H1 (cell line): ENCODE results near the gene JAM2. TPM values are rescaled to one million over a fixed set of nuclear protein-coding genes. Genes with fewer than 3 reads are reported as not detected.

ENCODE experiments used
- CTCF ChIA-PET: fragments of 300-600 bp; sonication (Branson Sonifier 250); formaldehyde crosslinking; loops from one replicate; lab custom pipeline; 2021; ENCODE audit not compliant: partially characterized antibody; lab: Charles Lee
- POLR2A ChIA-PET: fragments of 300-600 bp; sonication (Branson Sonifier 250); formaldehyde crosslinking; loops from one replicate; lab custom pipeline; 2021; ENCODE audit warnings: inconsistent platforms; ENCODE audit not compliant: partially characterized antibody; lab: Charles Lee
- DNase-seq, 2 experiments: peaks; one replicate each; pipeline versions ENCODE4 v3.0.0 to v3.0.0-alpha.2; 2010 to 2022; ENCODE audit warnings: low spot score in 2 of 2, low read depth in 1 of 2, mixed read lengths in 1 of 2
- FAIRE-seq: peaks from 2 replicates; lab custom pipeline; 2011; peaks lifted over from hg19 to GRCh38; lab: Jason Lieb, UNC
- H2AFZ ChIP-seq: 2 replicates; pipeline ENCODE4 v1.8.1; 2012; ENCODE audit warnings: low read length, inconsistent platforms
- H2AK5ac ChIP-seq: 2 replicates; pipeline ENCODE4 v1.6.1; 2013; ENCODE audit warnings: low read depth, low read length
- H2BK120ac ChIP-seq: replicated peaks from 2 replicates; pipeline ENCODE3; 2013; ENCODE audit warnings: low read depth, low read length, inconsistent platforms
- H2BK12ac ChIP-seq: 2 replicates; pipeline ENCODE4 v1.6.1; 2013; ENCODE audit warnings: low read depth, low read length
- H2BK15ac ChIP-seq: 2 replicates; pipeline ENCODE4 v1.6.1; 2013; ENCODE audit warnings: low read length
- H2BK20ac ChIP-seq: 2 replicates; pipeline ENCODE4 v1.6.1; 2013; ENCODE audit warnings: low read length
- H2BK5ac ChIP-seq: 2 replicates; pipeline ENCODE4 v1.6.1; 2013; ENCODE audit warnings: low read depth, low read length
- H3K14ac ChIP-seq: 2 replicates; pipeline ENCODE4 v1.6.1; 2013; ENCODE audit warnings: inconsistent platforms; ENCODE audit not compliant: insufficient read length
- H3K18ac ChIP-seq: 2 replicates; pipeline ENCODE4 v1.6.1; 2013; ENCODE audit warnings: low read length; ENCODE audit errors: extremely low read depth
- H3K23ac ChIP-seq: 2 replicates; pipeline ENCODE4 v1.6.1; 2013; ENCODE audit warnings: inconsistent platforms; ENCODE audit not compliant: insufficient read length
- H3K23me2 ChIP-seq: 2 replicates; pipeline ENCODE4 v1.6.1; 2013; ENCODE audit warnings: low read depth, low read length
- H3K27ac ChIP-seq: 2 replicates; pipeline ENCODE4 v1.6.1; 2011; ENCODE audit warnings: low read depth, low read length, inconsistent platforms
- H3K27me3 ChIP-seq, 4 experiments: replicated peaks in 1 of 4; 1 replicate in 1 of 4; 2 replicates in 3 of 4; pipeline versions ENCODE4 v1.6.1 to v1.8.1; 2011 to 2013; ENCODE audit warnings: low read length in 3 of 4, mild to moderate bottlenecking in 3 of 4, inconsistent platforms in 2 of 4, mixed read lengths in 2 of 4, moderate library complexity in 1 of 4; ENCODE audit not compliant: control insufficient read depth in 3 of 4, insufficient read depth in 3 of 4; ENCODE audit errors: extremely low read depth in 1 of 4
- H3K36me3 ChIP-seq, 4 experiments: 2 replicates each; pipeline versions ENCODE4 v1.6.1 to v1.8.1; 2011 to 2013; ENCODE audit warnings: mild to moderate bottlenecking in 4 of 4, low read length in 3 of 4, moderate library complexity in 2 of 4, control low read depth in 1 of 4, inconsistent platforms in 1 of 4; ENCODE audit not compliant: insufficient read depth in 4 of 4, control insufficient read depth in 2 of 4
- H3K4ac ChIP-seq: replicated peaks from 2 replicates; pipeline ENCODE3; 2013; ENCODE audit warnings: low read length, low read depth, mixed read lengths, inconsistent platforms; ENCODE audit not compliant: insufficient read length
- H3K4me1 ChIP-seq, 4 experiments: replicated peaks in 1 of 4; 1 replicate in 1 of 4; 2 replicates in 3 of 4; pipeline versions ENCODE4 v1.6.1 to v1.8.1; 2011 to 2013; ENCODE audit warnings: low read length in 3 of 4, inconsistent platforms in 2 of 4, mixed read lengths in 1 of 4; ENCODE audit not compliant: insufficient read depth in 4 of 4, control insufficient read depth in 3 of 4
- H3K4me2 ChIP-seq, 2 experiments: 2 replicates each; pipeline versions ENCODE4 v1.6.1 to v1.8.1; 2011 to 2013; ENCODE audit warnings: low read depth in 2 of 2, low read length in 2 of 2, control low read depth in 1 of 2, inconsistent platforms in 1 of 2, mild to moderate bottlenecking in 1 of 2; ENCODE audit not compliant: insufficient read depth in 1 of 2
- H3K4me3 ChIP-seq, 4 experiments: fragments of 200-600, 300-600 bp in 1 of 4; sonication (generic), shearing (Covaris generic), sonication (Bioruptor Twin) in 1 of 4; 2 replicates each; pipeline versions ENCODE4 v1.5.1 to v1.8.1; 2011 to 2016; ENCODE audit warnings: low read length in 4 of 4, low read depth in 3 of 4, control low read depth in 2 of 4, inconsistent platforms in 2 of 4, mild to moderate bottlenecking in 2 of 4, mixed read lengths in 1 of 4, moderate library complexity in 1 of 4; ENCODE audit not compliant: insufficient read depth in 2 of 4; ENCODE audit errors: extremely low read depth in 1 of 4
- H3K56ac ChIP-seq: replicated peaks from 2 replicates; pipeline ENCODE3; 2013; ENCODE audit warnings: low read depth, mild to moderate bottlenecking, mixed read lengths, low read length, inconsistent platforms; ENCODE audit not compliant: insufficient read length
- H3K79me1 ChIP-seq: 2 replicates; pipeline ENCODE4 v1.6.1; 2013; ENCODE audit warnings: low read depth, low read length, control low read depth
- H3K79me2 ChIP-seq, 2 experiments: 2 replicates each; pipeline versions ENCODE4 v1.6.1 to v1.8.1; 2012 to 2013; ENCODE audit warnings: low read length in 2 of 2, mild to moderate bottlenecking in 2 of 2, inconsistent platforms in 1 of 2; ENCODE audit not compliant: insufficient read depth in 2 of 2, control insufficient read depth in 1 of 2
- H3K9ac ChIP-seq, 4 experiments: replicated peaks in 1 of 4; 1 replicate in 1 of 4; 2 replicates in 3 of 4; pipeline versions ENCODE4 v1.6.1 to v1.8.1; 2011 to 2013; ENCODE audit warnings: low read depth in 3 of 4, low read length in 3 of 4, control low read depth in 2 of 4, mild to moderate bottlenecking in 2 of 4, moderate library complexity in 2 of 4, inconsistent platforms in 1 of 4; ENCODE audit errors: extremely low read depth in 1 of 4
- H3K9me3 ChIP-seq, 2 experiments: 2 replicates each; pipeline versions ENCODE4 v1.6.1 to v1.8.1; 2012 to 2013; ENCODE audit warnings: mild to moderate bottlenecking in 2 of 2, moderate library complexity in 2 of 2, control low read depth in 1 of 2, inconsistent platforms in 1 of 2, low read depth in 1 of 2, low read length in 1 of 2, mixed read lengths in 1 of 2; ENCODE audit not compliant: insufficient read depth in 2 of 2
- H4K20me1 ChIP-seq, 2 experiments: replicated peaks in 1 of 2; 2 replicates each; pipeline versions ENCODE3 to v1.8.1; 2011 to 2013; ENCODE audit warnings: inconsistent platforms in 2 of 2, low read length in 2 of 2, mild to moderate bottlenecking in 1 of 2; ENCODE audit not compliant: insufficient read depth in 2 of 2, control insufficient read depth in 1 of 2
- H4K5ac ChIP-seq: 2 replicates; pipeline ENCODE4 v1.6.1; 2013; ENCODE audit warnings: low read length, low read depth, mixed read lengths, inconsistent platforms; ENCODE audit not compliant: insufficient read length
- H4K8ac ChIP-seq: 2 replicates; pipeline ENCODE4 v1.8.0; 2013; ENCODE audit warnings: mild to moderate bottlenecking, moderate library complexity, low read length, inconsistent platforms; ENCODE audit not compliant: insufficient read depth; ENCODE audit errors: extremely low read depth
- H4K91ac ChIP-seq: replicated peaks from 2 replicates; pipeline ENCODE3; 2013; ENCODE audit warnings: low read length, mixed read lengths, inconsistent platforms; ENCODE audit not compliant: insufficient read length
- ASH2L ChIP-seq: fragments of 200-600, 300-600 bp; sonication (generic); IDR thresholded peaks from one replicate; pipeline ENCODE4 v1.7.1; 2017; ENCODE audit warnings: low read length
- BRCA1 ChIP-seq: IDR thresholded peaks from 2 replicates; pipeline ENCODE4 v1.6.1; 2012; ENCODE audit warnings: low read depth, low read length, improper control_type of control experiment
- CHD1 ChIP-seq: IDR thresholded peaks from 2 replicates; pipeline ENCODE4 v1.6.1; 2012; ENCODE audit warnings: low read depth, low read length, improper control_type of control experiment
- CHD2 ChIP-seq: IDR thresholded peaks from 2 replicates; pipeline ENCODE4 v1.6.1; 2012; ENCODE audit warnings: low read length, improper control_type of control experiment
- CREB1 ChIP-seq: IDR thresholded peaks from 2 replicates; pipeline ENCODE4 v1.6.1; 2012; ENCODE audit warnings: inconsistent platforms
- HDAC2 ChIP-seq, 2 experiments: fragments of 300-600 bp in 1 of 2; sonication (generic) in 1 of 2; IDR thresholded peaks; 2 replicates each; pipeline ENCODE4 v1.6.1; 2011 to 2012; ENCODE audit warnings: low read depth in 2 of 2, low read length in 2 of 2, mild to moderate bottlenecking in 2 of 2, moderate library complexity in 2 of 2, borderline replicate concordance in 1 of 2, inconsistent platforms in 1 of 2
- HDAC6 ChIP-seq: IDR thresholded peaks from one replicate; pipeline ENCODE4 v1.7.1; 2012; ENCODE audit warnings: low read depth, mild to moderate bottlenecking, inconsistent platforms, low read length, moderate library complexity
- KDM5A ChIP-seq: fragments of 200-600 bp; IDR thresholded peaks from 2 replicates; pipeline ENCODE4 v1.7.1; 2012; ENCODE audit warnings: mild to moderate bottlenecking, low read length, inconsistent platforms, mixed read lengths
- POLR2A ChIP-seq, 2 experiments: IDR thresholded peaks; 1 replicate in 1 of 2; 2 replicates in 1 of 2; pipeline ENCODE4 v1.6.1; 2011; ENCODE audit warnings: low read depth in 2 of 2, low read length in 2 of 2, mild to moderate bottlenecking in 2 of 2; ENCODE audit errors: control extremely low read depth in 1 of 2
- RBBP5 ChIP-seq: IDR thresholded peaks from 2 replicates; pipeline ENCODE4 v1.7.1; 2012; ENCODE audit warnings: low read depth, mild to moderate bottlenecking, inconsistent platforms, low read length, moderate library complexity, borderline replicate concordance
- SIN3A ChIP-seq, 2 experiments: IDR thresholded peaks in 1 of 2; conservative IDR thresholded peaks in 1 of 2; 2 replicates each; pipeline ENCODE4 v1.6.1; 2011 to 2012; ENCODE audit warnings: low read length in 2 of 2, improper control_type of control experiment in 1 of 2, low read depth in 1 of 2, mild to moderate bottlenecking in 1 of 2
- TAF7 ChIP-seq: optimal IDR thresholded peaks from 2 replicates; pipeline ENCODE3; 2011; ENCODE audit warnings: low read depth, mild to moderate bottlenecking, inconsistent platforms, low read length, moderate library complexity, borderline replicate concordance
- TCF12 ChIP-seq: IDR thresholded peaks from 2 replicates; pipeline ENCODE4 v1.6.1; 2011; ENCODE audit warnings: low read depth, mild to moderate bottlenecking, low read length
- YY1 ChIP-seq: IDR thresholded peaks from 2 replicates; pipeline ENCODE4 v1.6.1; 2011; ENCODE audit warnings: low read depth, mild to moderate bottlenecking, low read length
- polyA plus RNA-seq, 7 experiments: library from polyadenylated mRNA; depleted of rRNA in 3 of 7; stranded (reverse) in 5 of 7; unstranded in 2 of 7; fragments of >200 nt in 5 of 7; fragments of 200-250 nt in 2 of 7; gene quantifications; 1 replicate in 5 of 7; 2 replicates in 1 of 7; 4 replicates in 1 of 7; pipeline versions ENCODE4 v1.2.1 to v1.2.3, GENCODE V29; 2011 to 2013; ENCODE audit warnings: missing spikeins in 2 of 7, mixed read lengths in 2 of 7
- total RNA-seq: library from RNA; stranded (reverse); fragmentation: NEBNext Ultra II Directional; extraction: Animal tissue kit (Norgen Biotek cat#: 25700); gene quantifications from 2 replicates; pipeline ENCODE4 v1.2.1, GENCODE V29; 2021
- TF ChIP-seq, protein P1 (sequence below): IDR thresholded peaks from 2 replicates; pipeline ENCODE4 v1.6.1; 2012; ENCODE audit warnings: low read length, inconsistent platforms

Gene JAM2
- total and polyA plus RNA-seq, 2 of the 8 experiments (the other 6 are each of a cell fraction or from before 2014, with no cell fraction given), result 4.9 to 9.5 TPM

DNA sequence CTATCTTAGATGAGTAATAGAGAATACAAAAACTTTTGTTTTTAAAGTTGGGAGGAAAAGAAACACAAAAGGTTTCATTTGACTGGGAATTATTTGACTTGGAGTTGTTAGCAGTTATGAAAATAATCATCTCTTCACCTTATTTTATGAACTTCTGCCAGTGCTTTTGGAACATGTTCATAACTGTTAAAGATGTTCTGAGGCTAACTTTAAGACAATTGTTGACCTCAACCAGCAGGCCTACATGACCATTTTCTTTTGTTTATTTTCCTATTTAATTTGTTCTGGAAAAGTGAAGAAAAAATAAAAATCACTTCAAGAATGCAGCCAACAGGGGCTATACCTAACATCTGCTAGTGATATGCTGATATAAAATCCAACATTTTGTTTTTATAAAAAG lies 37.4 kb downstream of the JAM2 start:
- H2AK5ac ChIP-seq, result no peak overlapping the region
- POLR2A ChIA-PET, result no interaction called here
- H4K91ac ChIP-seq, result no peak overlapping the region

More for the DNA sequence above, 37.4 kb downstream of the JAM2 start:
- Histone ChIP-seq H4K20me1 (no peaks in the 10 kb centered on the region), H2BK120ac (no peak overlapping the region), H3K79me1 (no peaks in the 10 kb centered on the region), H3K23ac (no peak overlapping the region), H3K56ac (no peak overlapping the region), H2BK20ac (no peak overlapping the region), H3K36me3 (no peaks in the 10 kb centered on the region), H3K4me3 (no peak overlapping the region), H3K4ac (no peak overlapping the region), H2BK15ac (no peak overlapping the region), H4K8ac (no peak overlapping the region), H3K27ac (no peak overlapping the region), H3K9ac (no peak overlapping the region), H3K4me1 (no peaks in the 10 kb centered on the region), H3K4me2 (no peak overlapping the region), H3K27me3 (no peaks in the 10 kb centered on the region), H3K23me2 (no peaks in the 10 kb centered on the region), H2BK5ac (no peak overlapping the region), H3K14ac (no peak overlapping the region), H3K18ac (no peak overlapping the region), H3K9me3 (no peaks in the 10 kb centered on the region), H2BK12ac (no peak overlapping the region), H2AFZ (no peak overlapping the region), H3K79me2 (no peaks in the 10 kb centered on the region), H4K5ac (no peak overlapping the region)
- FAIRE-seq (no peak), DNase-seq (no peak)
- no peak for TF ChIP-seq TAF7
- no peak for TF ChIP-seq YY1
- no peak for TF ChIP-seq CHD2
- TF ChIP-seq ASH2L, result no peak
- no peak for TF ChIP-seq TCF12
- TF ChIP-seq SIN3A (conservative IDR thresholded peaks at IDR 0.05 in 1 of 2, IDR thresholded peaks at IDR 0.05 in 1 of 2; ENCODE audit: low read depth in 1 of 2, low read length in 2 of 2), result no peak
- no peak for TF ChIP-seq POLR2A (IDR thresholded peaks at IDR 0.05; ENCODE audit: control extremely low read depth in 1 of 2, low read depth in 2 of 2, low read length in 2 of 2)
- TF ChIP-seq RBBP5, result no peak
- TF ChIP-seq, protein P1, sequence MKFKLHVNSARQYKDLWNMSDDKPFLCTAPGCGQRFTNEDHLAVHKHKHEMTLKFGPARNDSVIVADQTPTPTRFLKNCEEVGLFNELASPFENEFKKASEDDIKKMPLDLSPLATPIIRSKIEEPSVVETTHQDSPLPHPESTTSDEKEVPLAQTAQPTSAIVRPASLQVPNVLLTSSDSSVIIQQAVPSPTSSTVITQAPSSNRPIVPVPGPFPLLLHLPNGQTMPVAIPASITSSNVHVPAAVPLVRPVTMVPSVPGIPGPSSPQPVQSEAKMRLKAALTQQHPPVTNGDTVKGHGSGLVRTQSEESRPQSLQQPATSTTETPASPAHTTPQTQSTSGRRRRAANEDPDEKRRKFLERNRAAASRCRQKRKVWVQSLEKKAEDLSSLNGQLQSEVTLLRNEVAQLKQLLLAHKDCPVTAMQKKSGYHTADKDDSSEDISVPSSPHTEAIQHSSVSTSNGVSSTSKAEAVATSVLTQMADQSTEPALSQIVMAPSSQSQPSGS, result no peak
- TF ChIP-seq CHD1, result no peak
- no peak for TF ChIP-seq BRCA1
- TF ChIP-seq HDAC2 (IDR thresholded peaks at IDR 0.05; ENCODE audit: borderline replicate concordance in 1 of 2, low read depth in 2 of 2, low read length in 2 of 2), result no peak
- no peak for TF ChIP-seq KDM5A
- no peak for TF ChIP-seq CREB1
- no peak for TF ChIP-seq HDAC6
- CTCF ChIA-PET, result no interaction called here
